Measurements from ENCODE around the gene TSPAN3.

TSPAN3 gene

DNA sequence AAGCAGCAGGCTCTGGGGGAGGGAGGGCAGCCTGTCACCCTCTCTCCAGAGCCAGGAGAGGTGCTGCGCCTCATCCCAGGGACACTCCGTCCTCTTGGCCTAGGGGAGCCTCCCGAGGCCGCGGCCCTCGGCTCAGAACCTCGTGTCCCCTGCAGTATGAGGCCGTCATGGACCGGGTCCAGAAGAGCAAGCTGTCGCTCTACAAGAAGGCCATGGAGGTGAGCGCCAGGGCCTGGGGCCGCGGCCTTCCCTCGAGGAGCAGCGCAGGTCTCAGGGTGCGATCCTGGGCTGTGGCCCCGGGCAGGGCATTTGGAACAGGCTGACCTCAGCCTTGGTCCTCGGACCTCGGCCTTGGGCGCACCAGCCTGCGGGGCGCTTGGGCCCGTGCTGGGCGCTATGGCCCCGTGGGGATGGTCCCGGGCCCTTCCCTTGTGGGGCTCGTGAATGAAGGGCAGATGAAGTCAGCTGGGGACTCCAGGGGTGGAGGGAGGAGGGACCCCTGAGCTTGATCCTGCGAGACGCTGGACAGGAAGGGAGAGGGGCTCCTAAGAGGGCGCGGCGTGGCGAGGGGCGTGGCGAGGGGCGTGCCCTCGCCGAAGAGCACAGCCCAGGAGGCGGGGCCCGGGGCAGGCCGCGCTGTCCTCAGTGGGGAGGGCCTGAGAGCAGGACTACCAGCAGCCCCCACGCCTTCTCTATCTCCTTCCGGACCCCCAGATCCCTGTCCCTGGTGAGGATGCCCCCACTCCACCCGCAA, 43.0 kb downstream of the TSPAN3 start:
- TF ChIP-seq MAX (IDR thresholded peaks at IDR 0.05; ENCODE audit: low read depth, low read length) (no peak), CTCF (IDR thresholded peaks at IDR 0.05; ENCODE audit: low read depth, low read length) (no peak), POLR2A (IDR thresholded peaks at IDR 0.05; ENCODE audit: extremely low read depth, insufficient read length) (no peak), MYC (IDR thresholded peaks at IDR 0.05; ENCODE audit: low read depth, low read length) (no peak)
- no peak overlapping the region for H3K4me3 ChIP-seq (ENCODE audit: low read depth, low read length)
- no peak for DNase-seq (ENCODE audit: low read depth)

DNA sequence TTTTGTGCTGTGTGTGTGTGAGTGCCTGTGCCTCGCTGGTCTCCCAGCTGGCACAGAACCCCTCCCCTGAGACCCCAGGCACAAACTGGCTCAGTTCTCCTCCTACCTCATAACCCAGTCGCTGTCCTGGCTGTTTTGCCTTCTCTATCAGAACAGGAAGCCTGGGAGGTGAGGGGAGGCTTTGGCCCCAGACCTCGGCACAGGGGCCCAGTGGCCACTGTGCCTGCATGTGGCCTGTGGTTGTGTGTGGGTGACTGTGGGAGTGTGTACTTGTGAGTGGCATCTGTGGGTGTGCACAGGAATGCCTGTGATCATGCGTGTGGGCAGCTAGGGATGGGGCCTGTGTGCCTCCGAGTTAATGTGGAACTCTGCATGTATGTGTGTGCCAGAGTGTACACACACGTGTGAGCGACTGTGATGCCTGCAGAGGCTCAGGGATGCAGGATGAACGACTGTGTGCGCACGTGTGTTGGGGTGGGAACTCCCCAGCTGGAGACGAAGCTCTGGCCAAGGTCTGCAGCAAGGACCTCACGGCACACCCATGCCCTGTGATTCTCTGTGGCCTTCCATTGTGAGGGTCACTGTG, 43.7 kb downstream of the TSPAN3 start:
- DNase-seq (ENCODE audit: low read depth) = no peak
- H3K4me3 ChIP-seq (ENCODE audit: low read depth, low read length) = no peak overlapping the region
- TF ChIP-seq POLR2A (IDR thresholded peaks at IDR 0.05; ENCODE audit: extremely low read depth, insufficient read length) (no peak), CTCF (IDR thresholded peaks at IDR 0.05; ENCODE audit: low read depth, low read length) (no peak), MAX (IDR thresholded peaks at IDR 0.05; ENCODE audit: low read depth, low read length) (no peak), MYC (IDR thresholded peaks at IDR 0.05; ENCODE audit: low read depth, low read length) (no peak)

DNA sequence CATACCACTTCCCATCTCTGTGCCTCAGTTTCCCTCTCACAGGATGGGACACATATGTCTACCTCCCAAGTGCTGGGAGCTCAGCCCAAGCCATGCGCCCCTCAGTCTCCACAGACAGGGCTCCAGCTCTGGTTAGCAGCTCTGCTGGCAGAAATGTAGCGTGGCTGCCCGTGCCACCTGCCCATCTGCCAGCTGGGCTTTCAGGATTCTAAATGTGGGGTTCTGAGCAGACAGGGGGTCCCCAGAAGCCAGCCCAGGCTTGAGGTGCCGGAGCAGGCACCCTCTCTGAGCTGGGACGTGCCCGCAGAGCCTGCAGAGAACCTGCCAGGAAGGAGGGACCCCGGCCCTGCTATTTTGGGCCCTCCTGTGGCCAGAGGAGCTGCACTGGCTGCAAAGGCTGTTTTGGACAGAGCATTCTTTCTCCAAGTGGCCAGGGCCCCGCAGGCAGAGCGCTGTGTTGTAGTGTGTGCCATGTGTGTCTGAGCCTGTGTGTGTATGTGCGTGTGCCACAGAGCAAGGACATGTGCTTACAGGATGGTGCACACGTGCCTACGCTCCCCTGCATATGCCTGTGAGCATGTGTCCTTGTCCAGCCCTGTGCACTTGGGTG, 44.3 kb downstream of the TSPAN3 start:
- DNase-seq (ENCODE audit: low read depth) = no peak
- no peak overlapping the region for H3K4me3 ChIP-seq (ENCODE audit: low read depth, low read length)
- TF ChIP-seq MAX (IDR thresholded peaks at IDR 0.05; ENCODE audit: low read depth, low read length) = peak; percentile 63; the same call in 1 of the 2 replicates
- no peak for TF ChIP-seq POLR2A (IDR thresholded peaks at IDR 0.05; ENCODE audit: extremely low read depth, insufficient read length)

- no peak overlapping the region for H3K4me3 ChIP-seq (ENCODE audit: low read depth, low read length)
- no peak for DNase-seq (ENCODE audit: low read depth)
- no peak for TF ChIP-seq MYC (IDR thresholded peaks at IDR 0.05; ENCODE audit: low read depth, low read length)
- TF ChIP-seq MAX (IDR thresholded peaks at IDR 0.05; ENCODE audit: low read depth, low read length) = no peak
- no peak for TF ChIP-seq CTCF (IDR thresholded peaks at IDR 0.05; ENCODE audit: low read depth, low read length)
- no peak for TF ChIP-seq POLR2A (IDR thresholded peaks at IDR 0.05; ENCODE audit: extremely low read depth, insufficient read length)
Measured at GRCh38 chr15:77025941-77026411, 44.9 kb downstream of the TSPAN3 start.

DNA sequence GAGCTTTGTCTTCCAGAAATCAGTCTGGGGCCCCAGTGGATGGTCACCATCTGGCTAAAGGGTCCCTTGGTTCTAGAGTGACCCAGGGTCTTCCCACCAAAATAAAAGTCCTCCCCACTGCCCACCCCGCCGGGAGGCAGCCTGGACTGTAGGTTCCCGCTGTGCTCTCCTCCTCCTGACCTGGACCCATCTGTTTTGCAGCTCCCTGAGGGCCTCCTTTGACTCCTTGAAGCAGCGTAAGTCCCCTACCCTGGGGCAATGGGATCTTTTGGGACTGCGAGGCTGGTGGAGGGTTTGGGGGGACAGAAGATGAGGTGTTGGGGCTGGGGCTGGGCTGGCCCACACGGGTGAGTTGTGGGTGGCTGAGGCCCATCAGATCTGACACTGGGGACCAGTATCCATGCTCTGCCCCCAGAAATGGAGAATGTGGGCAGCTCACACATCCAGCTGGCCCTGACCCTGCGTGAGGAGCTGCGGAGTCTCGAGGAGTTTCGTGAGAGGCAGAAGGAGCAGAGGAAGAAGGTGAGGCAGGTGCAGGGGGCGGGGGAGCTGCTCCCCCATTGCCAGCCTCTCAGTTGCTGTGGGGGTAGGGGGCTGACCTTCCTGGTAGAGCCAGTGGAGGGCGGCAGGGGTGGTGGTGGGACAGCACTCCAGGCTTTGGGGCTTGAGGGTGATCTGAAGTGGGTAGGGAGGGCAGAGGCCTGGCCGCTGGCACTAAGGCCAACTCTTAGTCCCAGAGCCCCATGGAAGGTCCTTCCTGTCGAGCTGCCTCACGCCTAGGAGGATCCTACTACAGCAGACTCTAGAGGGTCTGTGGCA, 45.6 kb downstream of the TSPAN3 start:
- TF ChIP-seq POLR2A (IDR thresholded peaks at IDR 0.05; ENCODE audit: extremely low read depth, insufficient read length) = no peak
- no peak for TF ChIP-seq MAX (IDR thresholded peaks at IDR 0.05; ENCODE audit: low read depth, low read length)
- TF ChIP-seq MYC (IDR thresholded peaks at IDR 0.05; ENCODE audit: low read depth, low read length) = no peak
- TF ChIP-seq CTCF (IDR thresholded peaks at IDR 0.05; ENCODE audit: low read depth, low read length) = no peak
- H3K4me3 ChIP-seq (ENCODE audit: low read depth, low read length) = no peak overlapping the region
- DNase-seq (ENCODE audit: low read depth) = no peak
